ENCODE results near the gene SLC17A9. TPM values are rescaled to one million over a fixed set of nuclear protein-coding genes. Genes with fewer than 3 reads are reported as not detected.

The SLC17A9 gene
- total and polyA plus RNA-seq, 10 of the 15 experiments (the other 5 are each of a cell fraction or from before 2014, with no cell fraction given): 0.72 to 74.1 (median 29.4) TPM

GRCh38 chr20:62993856-62994494 lies 41.5 kb downstream of the SLC17A9 start:
- 59% methylated on average over 23 of the region's 23 CpGs for WGBS (ENCODE audit: insufficient coverage, insufficient replicate concordance, low lambda C conversion rate, missing lambda C conversion rate)
- Histone ChIP-seq H2AFZ (ENCODE audit: control insufficient read depth, low read depth, low read length) (no peak overlapping the region), H3K79me2 (ENCODE audit: control insufficient read depth, insufficient read depth, low read length) (no peaks in the 10 kb centered on the region), H3K9ac (ENCODE audit: control insufficient read depth, insufficient read depth, low read length) (no peak overlapping the region), H3K4me3 (no peak overlapping the region), H3K9me3 (replicated peaks; ENCODE audit: control insufficient read depth, insufficient read depth, low read length) (no peaks in the 10 kb centered on the region), H3K36me3 (ENCODE audit: control insufficient read depth in 2 of 2, insufficient read depth in 2 of 2, low read length in 1 of 2) (no peaks in the 10 kb centered on the region), H4K20me1 (ENCODE audit: control insufficient read depth, insufficient read depth) (no peaks in the 10 kb centered on the region; the same call in 1 of the 2 replicates), H3K4me1 (ENCODE audit: control insufficient read depth, insufficient read depth, low read length) (peaks cover 3% of the 10 kb centered on the region; the same call in 1 of the 2 replicates), H3K27me3 (replicated peaks in 1 of 2; ENCODE audit: control insufficient read depth in 2 of 2, insufficient read depth in 2 of 2, low read length in 1 of 2) (no peaks in the 10 kb centered on the region; a peak in 3 of 4 replicates), H3K4me2 (ENCODE audit: control insufficient read depth, insufficient read depth) (no peak overlapping the region), H3K27ac (ENCODE audit: control insufficient read depth, insufficient read depth) (no peak overlapping the region)
- TF ChIP-seq RELA (IDR thresholded peaks at IDR 0.05; ENCODE audit: borderline replicate concordance, partially characterized antibody) (no peak), BACH1 (IDR thresholded peaks at IDR 0.05; ENCODE audit: borderline replicate concordance) (no peak), EED (IDR thresholded peaks at IDR 0.05; ENCODE audit: low read depth) (no peak), RUNX3 (IDR thresholded peaks at IDR 0.05; ENCODE audit: low read length) (no peak), HSF1 (IDR thresholded peaks at IDR 0.05; ENCODE audit: low read depth, low read length) (no peak), NR2F1 (conservative IDR thresholded peaks at IDR 0.05) (no peak), POU2F2 (IDR thresholded peaks at IDR 0.05; ENCODE audit: borderline replicate concordance, low read depth, low read length) (no peak), JUNB (IDR thresholded peaks at IDR 0.05) (no peak)
- ChIA-PET POLR2A (no interaction called here), RAD21 (ENCODE audit: unreplicated experiment) (no interaction called here), SMC1A (ENCODE audit: uncharacterized antibody, unreplicated experiment) (no interaction called here), CTCF (no interaction called here)
- ATAC-seq (no peak), DNase-seq (ENCODE audit: low read depth, low spot score) (no peak), FAIRE-seq (no peak)
- no TSS peak for BruUV-seq (replicated peaks)
- intact Hi-C loops (cut with micrococcal nuclease; ENCODE audit: unreplicated experiment) (no loop called here), in situ Hi-C loops (cut with MboI) (no loop called here)
